H9 (cell line): Measurements from ENCODE around the gene ZNF502. TPM values are rescaled to one million over a fixed set of nuclear protein-coding genes. Genes with fewer than 3 reads are reported as not detected.

Experiments used
- DNase-seq: peaks from one replicate; pipeline ENCODE4 v3.0.0-alpha.2; 2017
- H2AFZ ChIP-seq: one replicate; pipeline ENCODE4 v1.6.1; 2013; ENCODE audit warnings: mild to moderate bottlenecking, low read length, control low read depth, moderate library complexity
- H2AK5ac ChIP-seq: 2 replicates; pipeline ENCODE4 v1.6.1; 2013; ENCODE audit warnings: low read length, control low read depth, mixed read lengths; ENCODE audit not compliant: insufficient read length
- H2BK120ac ChIP-seq: one replicate; pipeline ENCODE4 v1.6.1; 2013; ENCODE audit warnings: low read depth, mild to moderate bottlenecking, low read length, control low read depth, inconsistent platforms; ENCODE audit not compliant: poor library complexity, severe bottlenecking
- H2BK12ac ChIP-seq: 2 replicates; pipeline ENCODE4 v1.6.1; 2013; ENCODE audit warnings: low read length, control low read depth, mixed read lengths, low read depth; ENCODE audit not compliant: insufficient read length
- H2BK15ac ChIP-seq: 2 replicates; pipeline ENCODE4 v1.6.1; 2013; ENCODE audit warnings: low read depth, low read length, control low read depth
- H2BK20ac ChIP-seq: one replicate; pipeline ENCODE4 v1.6.1; 2013; ENCODE audit warnings: low read depth, mild to moderate bottlenecking, low read length, control low read depth, inconsistent platforms; ENCODE audit not compliant: poor library complexity, severe bottlenecking
- H2BK5ac ChIP-seq: 2 replicates; pipeline ENCODE4 v1.6.1; 2013; ENCODE audit warnings: low read length, control low read depth, mixed read lengths; ENCODE audit not compliant: insufficient read length
- H3K14ac ChIP-seq: 2 replicates; pipeline ENCODE4 v1.6.1; 2013; ENCODE audit warnings: low read length, control low read depth; ENCODE audit not compliant: insufficient read depth
- H3K18ac ChIP-seq: 2 replicates; pipeline ENCODE4 v1.6.1; 2013; ENCODE audit warnings: low read depth, mild to moderate bottlenecking, mixed read lengths, low read length, control low read depth; ENCODE audit not compliant: insufficient read length
- H3K23ac ChIP-seq: 2 replicates; pipeline ENCODE4 v1.6.1; 2013; ENCODE audit warnings: low read length, control low read depth, mixed read lengths, low read depth; ENCODE audit not compliant: insufficient read length
- H3K23me2 ChIP-seq: 2 replicates; pipeline ENCODE4 v1.6.1; 2013; ENCODE audit warnings: low read depth, mild to moderate bottlenecking, mixed read lengths, low read length, control low read depth; ENCODE audit not compliant: insufficient read length, poor library complexity, severe bottlenecking
- H3K27ac ChIP-seq: 2 replicates; pipeline ENCODE4 v1.5.1; 2013; ENCODE audit warnings: low read length, control low read depth, mixed read lengths, low read depth; ENCODE audit not compliant: insufficient read length
- H3K27me3 ChIP-seq: 2 replicates; pipeline ENCODE4 v1.6.1; 2013; ENCODE audit warnings: low read length, control low read depth, inconsistent platforms; ENCODE audit not compliant: insufficient read depth
- H3K4ac ChIP-seq: 2 replicates; pipeline ENCODE4 v1.6.1; 2013; ENCODE audit warnings: low read depth, mild to moderate bottlenecking, control low read depth, inconsistent platforms, low read length, moderate library complexity
- H3K4me1 ChIP-seq: 2 replicates; pipeline ENCODE4 v1.6.1; 2013; ENCODE audit warnings: low read length, control low read depth, inconsistent platforms; ENCODE audit not compliant: insufficient read depth
- H3K4me2 ChIP-seq: 2 replicates; pipeline ENCODE4 v1.6.1; 2013; ENCODE audit warnings: low read length, control low read depth, mixed read lengths; ENCODE audit not compliant: insufficient read length, insufficient read depth
- H3K56ac ChIP-seq: 2 replicates; pipeline ENCODE4 v1.6.1; 2013; ENCODE audit warnings: low read depth, mild to moderate bottlenecking, mixed read lengths, low read length, control low read depth; ENCODE audit not compliant: insufficient read length
- H3K79me1 ChIP-seq: 2 replicates; pipeline ENCODE4 v1.6.1; 2013; ENCODE audit warnings: low read depth, mild to moderate bottlenecking, moderate library complexity, low read length, control low read depth, inconsistent platforms; ENCODE audit not compliant: insufficient read depth, poor library complexity, severe bottlenecking
- H3K79me2 ChIP-seq: 2 replicates; pipeline ENCODE4 v1.6.1; 2013; ENCODE audit warnings: low read length, control low read depth, inconsistent platforms; ENCODE audit not compliant: insufficient read depth
- H3K9ac ChIP-seq: 2 replicates; pipeline ENCODE4 v1.6.1; 2013; ENCODE audit warnings: low read length, control low read depth, mixed read lengths; ENCODE audit not compliant: insufficient read length; ENCODE audit errors: extremely low read depth
- H3K9me3 ChIP-seq: one replicate; pipeline ENCODE4 v1.6.1; 2013; ENCODE audit warnings: low read depth, low read length, inconsistent platforms; ENCODE audit not compliant: control insufficient read depth
- H3T11ph ChIP-seq: one replicate; pipeline ENCODE4 v1.6.1; 2013; ENCODE audit warnings: mild to moderate bottlenecking, low read length, control low read depth, inconsistent platforms
- H4K20me1 ChIP-seq: one replicate; pipeline ENCODE4 v1.6.1; 2013; ENCODE audit not compliant: control insufficient read depth, insufficient read length, insufficient read depth
- H4K5ac ChIP-seq: 2 replicates; pipeline ENCODE4 v1.6.1; 2013; ENCODE audit warnings: low read depth, mild to moderate bottlenecking, mixed read lengths, low read length, control low read depth; ENCODE audit not compliant: insufficient read length
- H4K8ac ChIP-seq: replicated peaks from 2 replicates; pipeline ENCODE4 v1.6.1; 2013; ENCODE audit warnings: low read length, control low read depth, mixed read lengths, low read depth; ENCODE audit not compliant: insufficient read length
- H4K91ac ChIP-seq: 2 replicates; pipeline ENCODE4 v1.6.1; 2013; ENCODE audit warnings: low read depth, mild to moderate bottlenecking, moderate library complexity, mixed read lengths, low read length, control low read depth; ENCODE audit not compliant: insufficient read length
- H3K27ac Mint-ChIP-seq, 3 experiments: 2 replicates in 2 of 3; 3 replicates in 1 of 3; pipeline ENCODE4 v1.8.0; 2020 to 2021; ENCODE audit warnings: mixed read lengths in 3 of 3, mild to moderate bottlenecking in 1 of 3, moderate library complexity in 1 of 3
- H3K27me3 Mint-ChIP-seq: 2 replicates; pipeline ENCODE4 v1.8.0; 2021; ENCODE audit warnings: low read depth, mild to moderate bottlenecking, moderate library complexity, mixed read lengths
- H3K36me3 Mint-ChIP-seq, 3 experiments: 2 replicates in 2 of 3; 3 replicates in 1 of 3; pipeline ENCODE4 v1.8.0; 2020 to 2021; ENCODE audit warnings: low read depth in 3 of 3, mixed read lengths in 3 of 3; ENCODE audit not compliant: insufficient read depth in 1 of 3
- H3K4me1 Mint-ChIP-seq, 2 experiments: 2 replicates each; pipeline ENCODE4 v1.8.0; 2020; ENCODE audit warnings: mixed read lengths in 2 of 2
- H3K4me3 Mint-ChIP-seq, 2 experiments: 2 replicates in 1 of 2; 3 replicates in 1 of 2; pipeline ENCODE4 v1.8.0; 2020 to 2021; ENCODE audit warnings: mild to moderate bottlenecking in 2 of 2, mixed read lengths in 2 of 2, moderate library complexity in 1 of 2
- H3K9me3 Mint-ChIP-seq, 2 experiments: 2 replicates in 1 of 2; 3 replicates in 1 of 2; pipeline ENCODE4 v1.8.0; 2020; ENCODE audit warnings: mild to moderate bottlenecking in 2 of 2, mixed read lengths in 2 of 2, moderate library complexity in 1 of 2
- WGBS: extraction: QIAGEN DNeasy Blood & Tissue Kit; methylation state at CpG from one replicate; pipeline ENCODE4 v1.1.7; 2013; ENCODE audit warnings: missing lambda C conversion rate, low lambda C conversion rate, mixed read lengths; ENCODE audit not compliant: insufficient read length; ENCODE audit errors: extremely low coverage; 5-methylcytosine and 5-hydroxymethylcytosine counted together
- total RNA-seq: library from RNA; stranded (reverse); gene quantifications from 2 replicates; pipeline ENCODE4 v1.2.1, GENCODE V29; 2021
- TF ChIP-seq, protein P1 (sequence below): fragments of 200-600 bp; sonication (generic); conservative IDR thresholded peaks from 3 replicates; pipeline ENCODE4 v1.8.0; 2021; ENCODE audit warnings: antibody characterized with exemption, mild to moderate bottlenecking

ZNF502 gene
- total RNA-seq, 1 experiment from 2014 or later, result not detected

DNA sequence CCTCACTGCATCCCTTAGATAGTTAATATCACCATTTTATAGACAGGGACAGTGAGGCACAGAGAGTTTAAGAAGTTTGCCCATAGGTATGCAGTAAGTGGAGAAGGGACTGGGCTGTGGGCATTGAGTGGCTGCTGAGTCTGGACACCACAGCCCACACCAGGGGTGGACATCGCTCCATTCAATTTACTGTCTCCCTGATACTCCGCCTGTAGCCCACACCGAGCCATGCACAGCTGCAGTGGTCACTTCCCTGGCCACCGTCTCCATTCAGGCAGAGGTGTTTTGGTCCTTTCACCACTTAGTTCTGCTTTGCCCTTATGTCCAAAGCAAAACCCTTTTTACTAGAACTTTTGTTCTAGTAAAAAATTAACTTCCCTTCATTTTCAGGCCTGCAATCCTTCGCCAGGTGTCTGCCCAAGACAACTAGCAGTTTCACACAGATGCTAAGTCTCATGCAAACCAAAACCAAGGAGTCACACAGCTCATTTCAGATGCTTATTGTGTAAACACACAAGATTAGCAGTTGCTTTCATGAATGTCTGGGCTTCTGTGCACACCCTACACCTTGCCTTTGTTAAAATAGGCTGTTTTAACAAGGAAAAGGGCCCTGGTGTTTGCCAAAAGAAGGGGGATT lies 33.9 kb upstream of the ZNF502 start:
- peaks cover 14 to 32% (median 16%) of the 10 kb centered on the region in 3 experiments for H3K36me3 Mint-ChIP-seq
- H3K4me3 Mint-ChIP-seq, result no peak overlapping the region
- Histone ChIP-seq H3K27me3 (no peaks in the 10 kb centered on the region), H3K27ac (no peak overlapping the region), H3K9me3 (no peaks in the 10 kb centered on the region), H3K23me2 (no peaks in the 10 kb centered on the region), H3K18ac (no peak overlapping the region), H3K9ac (no peak overlapping the region), H3K23ac (no peak overlapping the region), H3T11ph (no peak overlapping the region), H2BK5ac (no peak overlapping the region), H2AK5ac (no peak overlapping the region), H2AFZ (no peak overlapping the region), H2BK20ac (no peak overlapping the region), H3K4ac (no peak overlapping the region), H3K79me1 (no peaks in the 10 kb centered on the region), H2BK12ac (no peak overlapping the region), H3K56ac (no peak overlapping the region), H2BK15ac (no peak overlapping the region), H4K20me1 (no peaks in the 10 kb centered on the region), H4K8ac (no peak overlapping the region), H3K4me1 (no peaks in the 10 kb centered on the region), H2BK120ac (no peak overlapping the region), H3K79me2 (no peaks in the 10 kb centered on the region), H3K4me2 (no peak overlapping the region), H3K14ac (no peak overlapping the region), H4K91ac (no peak overlapping the region), H4K5ac (no peak overlapping the region)
- TF ChIP-seq, protein P1, sequence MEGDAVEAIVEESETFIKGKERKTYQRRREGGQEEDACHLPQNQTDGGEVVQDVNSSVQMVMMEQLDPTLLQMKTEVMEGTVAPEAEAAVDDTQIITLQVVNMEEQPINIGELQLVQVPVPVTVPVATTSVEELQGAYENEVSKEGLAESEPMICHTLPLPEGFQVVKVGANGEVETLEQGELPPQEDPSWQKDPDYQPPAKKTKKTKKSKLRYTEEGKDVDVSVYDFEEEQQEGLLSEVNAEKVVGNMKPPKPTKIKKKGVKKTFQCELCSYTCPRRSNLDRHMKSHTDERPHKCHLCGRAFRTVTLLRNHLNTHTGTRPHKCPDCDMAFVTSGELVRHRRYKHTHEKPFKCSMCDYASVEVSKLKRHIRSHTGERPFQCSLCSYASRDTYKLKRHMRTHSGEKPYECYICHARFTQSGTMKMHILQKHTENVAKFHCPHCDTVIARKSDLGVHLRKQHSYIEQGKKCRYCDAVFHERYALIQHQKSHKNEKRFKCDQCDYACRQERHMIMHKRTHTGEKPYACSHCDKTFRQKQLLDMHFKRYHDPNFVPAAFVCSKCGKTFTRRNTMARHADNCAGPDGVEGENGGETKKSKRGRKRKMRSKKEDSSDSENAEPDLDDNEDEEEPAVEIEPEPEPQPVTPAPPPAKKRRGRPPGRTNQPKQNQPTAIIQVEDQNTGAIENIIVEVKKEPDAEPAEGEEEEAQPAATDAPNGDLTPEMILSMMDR, result no peak
- no peak overlapping the region for H3K27ac Mint-ChIP-seq
- DNase-seq, result no peak
- no CpG with 5 or more reads among the region's 5 CpGs for WGBS
- peaks cover 7% of the 10 kb centered on the region for H3K27me3 Mint-ChIP-seq
- H3K9me3 Mint-ChIP-seq, result peaks cover 24 to 32% of the 10 kb centered on the region in 2 experiments
- H3K4me1 Mint-ChIP-seq, result peaks cover 4 to 11% of the 10 kb centered on the region in 2 experiments; a peak in 3 of 4 replicates
